MCF 10A (cell line): Measurements from ENCODE around the gene CPEB1. TPM values are rescaled to one million over a fixed set of nuclear protein-coding genes. Genes with fewer than 3 reads are reported as not detected.

Experiments
- BruUV-seq: library from RNA; stranded (reverse); fragments of 400-500 nt; replicated peaks from 2 replicates; lab custom pipeline; 2021; lab: Mats Ljungman, UMichigan
- CTCF ChIA-PET: fragments of 300-600 bp; sonication (Branson Sonifier 250); formaldehyde crosslinking; extraction: SDS; loops from one replicate; lab custom pipeline; 2021; ENCODE audit warnings: antibody characterized with exemption, inconsistent platforms; lab: Yijun Ruan, JAX
- POLR2A ChIA-PET: fragments of 300-600, 350-650 bp; sonication (Branson Sonifier 250); formaldehyde crosslinking; extraction: SDS; loops from one replicate; lab custom pipeline; 2020; ENCODE audit warnings: antibody characterized with exemption, inconsistent platforms; lab: Yijun Ruan, JAX
- DNase-seq: peaks from one replicate; pipeline ENCODE4 v3.0.0-alpha.2; 2018; ENCODE audit not compliant: unreplicated experiment
- H3K27ac Mint-ChIP-seq: one replicate; pipeline ENCODE4 v1.8.0; 2022; ENCODE audit warnings: mild to moderate bottlenecking, low read depth, mixed read lengths; ENCODE audit not compliant: unreplicated experiment
- H3K27me3 Mint-ChIP-seq: one replicate; pipeline ENCODE4 v1.8.0; 2022; ENCODE audit warnings: mixed read lengths; ENCODE audit not compliant: insufficient read depth, unreplicated experiment
- H3K36me3 Mint-ChIP-seq: one replicate; pipeline ENCODE4 v1.8.0; 2022; ENCODE audit warnings: mild to moderate bottlenecking, moderate library complexity, mixed read lengths; ENCODE audit not compliant: insufficient read depth, unreplicated experiment
- H3K4me1 Mint-ChIP-seq: one replicate; pipeline ENCODE4 v1.8.0; 2022; ENCODE audit warnings: mixed read lengths; ENCODE audit not compliant: insufficient read depth, unreplicated experiment
- H3K4me3 Mint-ChIP-seq: one replicate; pipeline ENCODE4 v1.8.0; 2022; ENCODE audit warnings: mild to moderate bottlenecking, moderate library complexity, mixed read lengths; ENCODE audit not compliant: unreplicated experiment
- H3K9me3 Mint-ChIP-seq: one replicate; pipeline ENCODE4 v1.8.0; 2022; ENCODE audit warnings: mixed read lengths; ENCODE audit not compliant: unreplicated experiment
- intact Hi-C: fragments of 100-400 bp; cut with micrococcal nuclease; formaldehyde crosslinking; loops from 2 replicates; pipeline ENCODE4 v1.14.1; 2022
- total RNA-seq: library from RNA; stranded (reverse); gene quantifications from 2 replicates; pipeline ENCODE4 v1.2.3, GENCODE V29; 2022
- TF ChIP-seq, protein P1 (sequence below): fragments of 200-600 bp; IDR thresholded peaks from one replicate; pipeline ENCODE4 v1.8.0; 2022; ENCODE audit warnings: antibody characterized with exemption, mild to moderate bottlenecking; ENCODE audit not compliant: unreplicated experiment

The CPEB1 gene
- total RNA-seq, 1 experiment from 2014 or later: not detected

GRCh38 chr15:82548700-82549099, 98.5 kb downstream of the CPEB1 start:
- no TSS peak for BruUV-seq
- Mint-ChIP-seq H3K9me3 (no peaks in the 10 kb centered on the region), H3K36me3 (no peaks in the 10 kb centered on the region), H3K27me3 (no peaks in the 10 kb centered on the region), H3K27ac (no peak overlapping the region), H3K4me3 (no peak overlapping the region), H3K4me1 (peaks cover 21% of the 10 kb centered on the region)
- TF ChIP-seq, protein P1, sequence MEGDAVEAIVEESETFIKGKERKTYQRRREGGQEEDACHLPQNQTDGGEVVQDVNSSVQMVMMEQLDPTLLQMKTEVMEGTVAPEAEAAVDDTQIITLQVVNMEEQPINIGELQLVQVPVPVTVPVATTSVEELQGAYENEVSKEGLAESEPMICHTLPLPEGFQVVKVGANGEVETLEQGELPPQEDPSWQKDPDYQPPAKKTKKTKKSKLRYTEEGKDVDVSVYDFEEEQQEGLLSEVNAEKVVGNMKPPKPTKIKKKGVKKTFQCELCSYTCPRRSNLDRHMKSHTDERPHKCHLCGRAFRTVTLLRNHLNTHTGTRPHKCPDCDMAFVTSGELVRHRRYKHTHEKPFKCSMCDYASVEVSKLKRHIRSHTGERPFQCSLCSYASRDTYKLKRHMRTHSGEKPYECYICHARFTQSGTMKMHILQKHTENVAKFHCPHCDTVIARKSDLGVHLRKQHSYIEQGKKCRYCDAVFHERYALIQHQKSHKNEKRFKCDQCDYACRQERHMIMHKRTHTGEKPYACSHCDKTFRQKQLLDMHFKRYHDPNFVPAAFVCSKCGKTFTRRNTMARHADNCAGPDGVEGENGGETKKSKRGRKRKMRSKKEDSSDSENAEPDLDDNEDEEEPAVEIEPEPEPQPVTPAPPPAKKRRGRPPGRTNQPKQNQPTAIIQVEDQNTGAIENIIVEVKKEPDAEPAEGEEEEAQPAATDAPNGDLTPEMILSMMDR: no peak
- intact Hi-C loops: no loop called here
- ChIA-PET CTCF (interaction anchor here (1.2 kb wide), 1 partner anchor 9 kb away, joined by 3 read pairs; the partner anchor contains the start of gene RPS17), POLR2A (interaction anchor here (0.8 kb wide), 1 partner anchor 8 kb away, joined by 3 read pairs; no protein-coding TSS in a partner anchor)
- no peak for DNase-seq

DNA sequence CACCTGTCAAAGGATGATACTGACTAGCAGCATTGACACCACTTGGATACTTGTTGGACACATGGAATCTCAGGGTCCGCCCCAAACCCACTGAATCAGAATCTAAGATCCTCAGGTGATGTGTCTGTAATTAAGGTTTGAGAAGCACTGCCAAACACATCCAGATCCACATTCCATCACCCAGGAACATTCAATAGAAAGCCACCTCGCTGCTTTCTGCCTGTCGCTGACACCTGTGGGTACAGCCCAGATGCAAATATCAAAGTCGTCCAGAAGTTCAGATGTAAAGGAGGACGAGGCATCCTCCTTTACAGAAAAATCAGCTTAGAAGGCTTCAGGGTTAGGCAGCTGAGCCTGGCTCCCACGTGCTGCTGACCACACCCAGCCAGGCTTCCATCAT, 101.7 kb downstream of the CPEB1 start:
- Mint-ChIP-seq H3K9me3 (no peaks in the 10 kb centered on the region), H3K27ac (no peak overlapping the region), H3K27me3 (no peaks in the 10 kb centered on the region), H3K4me3 (no peak overlapping the region), H3K36me3 (peaks cover 6% of the 10 kb centered on the region), H3K4me1 (peaks cover 6% of the 10 kb centered on the region)
- intact Hi-C loops: no loop called here
- TF ChIP-seq, protein P1: no peak
- ChIA-PET CTCF (interaction anchor here (0.6 to 1.0 kb wide), 2 partner anchors 15 to 69 kb away, joined by 3 to 5 read pairs; no protein-coding TSS in a partner anchor), POLR2A (no interaction called here)
- no peak for DNase-seq
- no TSS peak for BruUV-seq

DNA sequence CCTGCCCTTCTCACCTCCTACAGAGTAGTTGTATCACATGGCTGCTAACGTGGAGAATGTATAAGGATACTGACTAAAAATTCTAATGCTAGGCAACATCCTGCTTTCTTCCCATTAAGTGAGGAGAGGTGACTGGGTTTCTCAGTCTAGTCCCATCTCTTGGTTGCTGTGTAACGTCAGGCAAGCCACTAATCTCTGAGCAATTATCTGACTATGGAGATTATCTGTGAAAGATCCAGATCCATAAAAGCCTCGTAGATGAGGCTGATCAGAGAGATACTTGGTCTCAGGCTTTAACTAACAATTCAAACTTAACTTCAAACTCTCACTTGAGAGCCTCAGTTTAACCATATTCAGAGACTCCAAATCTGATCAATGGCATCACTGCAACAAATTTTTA, 102.2 kb downstream of the CPEB1 start:
- H3K4me1 Mint-ChIP-seq: peaks cover 4% of the 10 kb centered on the region
- intact Hi-C loops: no loop called here

GRCh38 chr15:82544431-82544830, 102.7 kb downstream of the CPEB1 start:
- BruUV-seq: no TSS peak
- CTCF ChIA-PET: no interaction called here
- no peaks in the 10 kb centered on the region for H3K9me3 Mint-ChIP-seq
- peaks cover 17% of the 10 kb centered on the region for H3K36me3 Mint-ChIP-seq
- TF ChIP-seq, protein P1: no peak
- no peak overlapping the region for H3K4me3 Mint-ChIP-seq
- no peak for DNase-seq
- intact Hi-C loops: loop anchor here (5.0 kb wide), 1 partner anchor 263 kb away; the partner anchor contains the start of genes FSD2 and WHAMM
- peaks cover 4% of the 10 kb centered on the region for H3K4me1 Mint-ChIP-seq
- no peaks in the 10 kb centered on the region for H3K27me3 Mint-ChIP-seq
- POLR2A ChIA-PET: interaction anchor here (1.0 to 1.5 kb wide), 2 partner anchors 137 to 442 kb away, joined by 3 to 5 read pairs; partner anchors contain the start of gene RAMAC
- H3K27ac Mint-ChIP-seq: no peak overlapping the region

More for the DNA sequence above, 102.2 kb downstream of the CPEB1 start:
- H3K9me3 Mint-ChIP-seq: no peaks in the 10 kb centered on the region
- H3K27me3 Mint-ChIP-seq: no peaks in the 10 kb centered on the region
- H3K36me3 Mint-ChIP-seq: peaks cover 11% of the 10 kb centered on the region
- TF ChIP-seq, protein P1: no peak
- H3K27ac Mint-ChIP-seq: no peak overlapping the region
- no peak for DNase-seq
- CTCF ChIA-PET: interaction anchor here (0.6 kb wide), 1 partner anchor 70 kb away, joined by 3 read pairs; no protein-coding TSS in a partner anchor
- no TSS peak for BruUV-seq
- no peak overlapping the region for H3K4me3 Mint-ChIP-seq
- POLR2A ChIA-PET: interaction anchor here (1.0 to 1.5 kb wide), 2 partner anchors 136 to 441 kb away, joined by 3 to 5 read pairs; partner anchors contain the start of gene RAMAC
